Body of pancreas (tissue), 4 donors: ENCODE measurements around the gene NT5C.

Source experiments
- CTCF ChIP-seq, 7 experiments: fragments of 450-650 bp in 4 of 7; fragments of 200-600 bp in 3 of 7; sonication (generic) in 3 of 7; IDR thresholded peaks; one replicate each; pipeline ENCODE4 v1.5.1; 2016 to 2019; ENCODE audit warnings: antibody characterized with exemption in 7 of 7
- POLR2A ChIP-seq, 3 donors: fragments of 450-650 bp; IDR thresholded peaks; one replicate each; pipeline ENCODE4 v1.6.1; 2016; ENCODE audit warnings: antibody characterized with exemption in 3 of 3, mild to moderate bottlenecking in 2 of 3

GRCh38 chr17:75118307-75118706 lies 13.2 kb downstream of the NT5C start:
- no peak for TF ChIP-seq CTCF (IDR thresholded peaks at IDR 0.05)
- TF ChIP-seq POLR2A (IDR thresholded peaks at IDR 0.05): no peak
